H9 (cell line): ENCODE data around the gene DGCR2. TPM values are rescaled to one million over a fixed set of nuclear protein-coding genes. Genes with fewer than 3 reads are reported as not detected.

Experiments used
- DNase-seq: peaks from one replicate; pipeline ENCODE4 v3.0.0-alpha.2; 2017
- H2AFZ ChIP-seq: one replicate; pipeline ENCODE4 v1.6.1; 2013; ENCODE audit warnings: mild to moderate bottlenecking, low read length, control low read depth, moderate library complexity
- H2AK5ac ChIP-seq: 2 replicates; pipeline ENCODE4 v1.6.1; 2013; ENCODE audit warnings: low read length, control low read depth, mixed read lengths; ENCODE audit not compliant: insufficient read length
- H2BK120ac ChIP-seq: one replicate; pipeline ENCODE4 v1.6.1; 2013; ENCODE audit warnings: low read depth, mild to moderate bottlenecking, low read length, control low read depth, inconsistent platforms; ENCODE audit not compliant: poor library complexity, severe bottlenecking
- H2BK12ac ChIP-seq: 2 replicates; pipeline ENCODE4 v1.6.1; 2013; ENCODE audit warnings: low read length, control low read depth, mixed read lengths, low read depth; ENCODE audit not compliant: insufficient read length
- H2BK15ac ChIP-seq: 2 replicates; pipeline ENCODE4 v1.6.1; 2013; ENCODE audit warnings: low read depth, low read length, control low read depth
- H2BK20ac ChIP-seq: one replicate; pipeline ENCODE4 v1.6.1; 2013; ENCODE audit warnings: low read depth, mild to moderate bottlenecking, low read length, control low read depth, inconsistent platforms; ENCODE audit not compliant: poor library complexity, severe bottlenecking
- H2BK5ac ChIP-seq: 2 replicates; pipeline ENCODE4 v1.6.1; 2013; ENCODE audit warnings: low read length, control low read depth, mixed read lengths; ENCODE audit not compliant: insufficient read length
- H3K14ac ChIP-seq: 2 replicates; pipeline ENCODE4 v1.6.1; 2013; ENCODE audit warnings: low read length, control low read depth; ENCODE audit not compliant: insufficient read depth
- H3K18ac ChIP-seq: 2 replicates; pipeline ENCODE4 v1.6.1; 2013; ENCODE audit warnings: low read depth, mild to moderate bottlenecking, mixed read lengths, low read length, control low read depth; ENCODE audit not compliant: insufficient read length
- H3K23ac ChIP-seq: 2 replicates; pipeline ENCODE4 v1.6.1; 2013; ENCODE audit warnings: low read length, control low read depth, mixed read lengths, low read depth; ENCODE audit not compliant: insufficient read length
- H3K23me2 ChIP-seq: 2 replicates; pipeline ENCODE4 v1.6.1; 2013; ENCODE audit warnings: low read depth, mild to moderate bottlenecking, mixed read lengths, low read length, control low read depth; ENCODE audit not compliant: insufficient read length, poor library complexity, severe bottlenecking
- H3K27ac ChIP-seq: 2 replicates; pipeline ENCODE4 v1.5.1; 2013; ENCODE audit warnings: low read length, control low read depth, mixed read lengths, low read depth; ENCODE audit not compliant: insufficient read length
- H3K27me3 ChIP-seq: 2 replicates; pipeline ENCODE4 v1.6.1; 2013; ENCODE audit warnings: low read length, control low read depth, inconsistent platforms; ENCODE audit not compliant: insufficient read depth
- H3K4ac ChIP-seq: 2 replicates; pipeline ENCODE4 v1.6.1; 2013; ENCODE audit warnings: low read depth, mild to moderate bottlenecking, control low read depth, inconsistent platforms, low read length, moderate library complexity
- H3K4me1 ChIP-seq: 2 replicates; pipeline ENCODE4 v1.6.1; 2013; ENCODE audit warnings: low read length, control low read depth, inconsistent platforms; ENCODE audit not compliant: insufficient read depth
- H3K4me2 ChIP-seq: 2 replicates; pipeline ENCODE4 v1.6.1; 2013; ENCODE audit warnings: low read length, control low read depth, mixed read lengths; ENCODE audit not compliant: insufficient read length, insufficient read depth
- H3K56ac ChIP-seq: 2 replicates; pipeline ENCODE4 v1.6.1; 2013; ENCODE audit warnings: low read depth, mild to moderate bottlenecking, mixed read lengths, low read length, control low read depth; ENCODE audit not compliant: insufficient read length
- H3K79me1 ChIP-seq: 2 replicates; pipeline ENCODE4 v1.6.1; 2013; ENCODE audit warnings: low read depth, mild to moderate bottlenecking, moderate library complexity, low read length, control low read depth, inconsistent platforms; ENCODE audit not compliant: insufficient read depth, poor library complexity, severe bottlenecking
- H3K79me2 ChIP-seq: 2 replicates; pipeline ENCODE4 v1.6.1; 2013; ENCODE audit warnings: low read length, control low read depth, inconsistent platforms; ENCODE audit not compliant: insufficient read depth
- H3K9ac ChIP-seq: 2 replicates; pipeline ENCODE4 v1.6.1; 2013; ENCODE audit warnings: low read length, control low read depth, mixed read lengths; ENCODE audit not compliant: insufficient read length; ENCODE audit errors: extremely low read depth
- H3K9me3 ChIP-seq: one replicate; pipeline ENCODE4 v1.6.1; 2013; ENCODE audit warnings: low read depth, low read length, inconsistent platforms; ENCODE audit not compliant: control insufficient read depth
- H3T11ph ChIP-seq: one replicate; pipeline ENCODE4 v1.6.1; 2013; ENCODE audit warnings: mild to moderate bottlenecking, low read length, control low read depth, inconsistent platforms
- H4K20me1 ChIP-seq: one replicate; pipeline ENCODE4 v1.6.1; 2013; ENCODE audit not compliant: control insufficient read depth, insufficient read length, insufficient read depth
- H4K5ac ChIP-seq: 2 replicates; pipeline ENCODE4 v1.6.1; 2013; ENCODE audit warnings: low read depth, mild to moderate bottlenecking, mixed read lengths, low read length, control low read depth; ENCODE audit not compliant: insufficient read length
- H4K8ac ChIP-seq: replicated peaks from 2 replicates; pipeline ENCODE4 v1.6.1; 2013; ENCODE audit warnings: low read length, control low read depth, mixed read lengths, low read depth; ENCODE audit not compliant: insufficient read length
- H4K91ac ChIP-seq: 2 replicates; pipeline ENCODE4 v1.6.1; 2013; ENCODE audit warnings: low read depth, mild to moderate bottlenecking, moderate library complexity, mixed read lengths, low read length, control low read depth; ENCODE audit not compliant: insufficient read length
- H3K27ac Mint-ChIP-seq, 3 experiments: 2 replicates in 2 of 3; 3 replicates in 1 of 3; pipeline ENCODE4 v1.8.0; 2020 to 2021; ENCODE audit warnings: mixed read lengths in 3 of 3, mild to moderate bottlenecking in 1 of 3, moderate library complexity in 1 of 3
- H3K27me3 Mint-ChIP-seq: 2 replicates; pipeline ENCODE4 v1.8.0; 2021; ENCODE audit warnings: low read depth, mild to moderate bottlenecking, moderate library complexity, mixed read lengths
- H3K36me3 Mint-ChIP-seq, 3 experiments: 2 replicates in 2 of 3; 3 replicates in 1 of 3; pipeline ENCODE4 v1.8.0; 2020 to 2021; ENCODE audit warnings: low read depth in 3 of 3, mixed read lengths in 3 of 3; ENCODE audit not compliant: insufficient read depth in 1 of 3
- H3K4me1 Mint-ChIP-seq, 2 experiments: 2 replicates each; pipeline ENCODE4 v1.8.0; 2020; ENCODE audit warnings: mixed read lengths in 2 of 2
- H3K4me3 Mint-ChIP-seq, 2 experiments: 2 replicates in 1 of 2; 3 replicates in 1 of 2; pipeline ENCODE4 v1.8.0; 2020 to 2021; ENCODE audit warnings: mild to moderate bottlenecking in 2 of 2, mixed read lengths in 2 of 2, moderate library complexity in 1 of 2
- H3K9me3 Mint-ChIP-seq, 2 experiments: 2 replicates in 1 of 2; 3 replicates in 1 of 2; pipeline ENCODE4 v1.8.0; 2020; ENCODE audit warnings: mild to moderate bottlenecking in 2 of 2, mixed read lengths in 2 of 2, moderate library complexity in 1 of 2
- CTCF ChIP-seq: fragments of 200-600 bp; sonication (generic); conservative IDR thresholded peaks from 3 replicates; pipeline ENCODE4 v1.8.0; 2021; ENCODE audit warnings: antibody characterized with exemption, mild to moderate bottlenecking
- WGBS: extraction: QIAGEN DNeasy Blood & Tissue Kit; methylation state at CpG from one replicate; pipeline ENCODE4 v1.1.7; 2013; ENCODE audit warnings: missing lambda C conversion rate, low lambda C conversion rate, mixed read lengths; ENCODE audit not compliant: insufficient read length; ENCODE audit errors: extremely low coverage; 5-methylcytosine and 5-hydroxymethylcytosine counted together
- total RNA-seq: library from RNA; stranded (reverse); gene quantifications from 2 replicates; pipeline ENCODE4 v1.2.1, GENCODE V29; 2021

Gene DGCR2
- total RNA-seq, 1 experiment from 2014 or later = 47.2 TPM

GRCh38 chr22:19069451-19069850, 52.8 kb downstream of the DGCR2 start:
- Histone ChIP-seq H3K9me3 (no peaks in the 10 kb centered on the region), H4K5ac (no peak overlapping the region), H3K14ac (no peak overlapping the region), H3K23ac (no peak overlapping the region), H4K20me1 (no peaks in the 10 kb centered on the region), H3K4me1 (no peaks in the 10 kb centered on the region), H2BK15ac (no peak overlapping the region), H3K56ac (no peak overlapping the region), H3K79me1 (no peaks in the 10 kb centered on the region), H3K23me2 (no peaks in the 10 kb centered on the region), H2BK12ac (no peak overlapping the region), H3K9ac (no peak overlapping the region), H3K4ac (no peak overlapping the region), H2AFZ (no peak overlapping the region), H4K91ac (no peak overlapping the region), H3K18ac (no peak overlapping the region), H2BK120ac (no peak overlapping the region), H3K4me2 (no peak overlapping the region), H3T11ph (no peak overlapping the region), H3K27ac (no peak overlapping the region), H3K79me2 (no peaks in the 10 kb centered on the region), H2BK5ac (no peak overlapping the region), H3K27me3 (no peaks in the 10 kb centered on the region), H4K8ac (no peak overlapping the region), H2BK20ac (no peak overlapping the region), H2AK5ac (no peak overlapping the region)
- no CpG with 5 or more reads among the region's 3 CpGs for WGBS
- Mint-ChIP-seq H3K9me3 (no peaks in the 10 kb centered on the region), H3K36me3 (peaks cover 12 to 56% (median 44%) of the 10 kb centered on the region in 3 experiments; a peak in 6 of 7 replicates), H3K4me1 (0 out of 4 replicates have a peak, but pooled peaks cover 0 to 2% of the 10 kb centered on the region in 2 experiments), H3K27ac (no peak overlapping the region), H3K27me3 (no peaks in the 10 kb centered on the region), H3K4me3 (no peak overlapping the region)
- TF ChIP-seq CTCF = no peak
- DNase-seq = no peak
